HG03457 (cell line): ENCODE data around the gene CRYBA2.

ENCODE experiments used
- ATAC-seq: cut with Tn5 transposase; IDR thresholded peaks from one replicate; pipeline ENCODE4 v1.9.1; 2021; ENCODE audit warnings: moderate number of reproducible peaks; ENCODE audit not compliant: unreplicated experiment

The CRYBA2 gene

DNA sequence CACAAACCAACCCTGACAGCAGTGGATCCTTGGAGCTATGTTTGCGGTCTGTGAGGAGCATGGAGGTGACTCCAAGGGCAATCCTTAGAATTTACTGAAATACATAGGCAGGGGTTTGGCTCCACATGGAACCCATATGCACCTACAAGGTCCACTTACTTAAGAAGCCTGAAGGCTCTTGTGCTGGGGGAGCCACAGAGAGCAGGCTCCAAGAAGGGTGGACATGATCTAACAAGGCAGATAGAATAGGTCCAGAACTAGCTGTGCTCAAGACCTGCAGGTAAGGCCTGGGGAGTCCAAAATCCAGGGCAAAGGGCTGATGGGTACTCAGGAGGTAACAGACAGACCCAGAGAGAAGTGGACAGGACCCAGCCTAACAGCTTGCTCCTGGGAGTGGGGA lies 34.9 kb downstream of the CRYBA2 start:
- ATAC-seq: no peak

DNA sequence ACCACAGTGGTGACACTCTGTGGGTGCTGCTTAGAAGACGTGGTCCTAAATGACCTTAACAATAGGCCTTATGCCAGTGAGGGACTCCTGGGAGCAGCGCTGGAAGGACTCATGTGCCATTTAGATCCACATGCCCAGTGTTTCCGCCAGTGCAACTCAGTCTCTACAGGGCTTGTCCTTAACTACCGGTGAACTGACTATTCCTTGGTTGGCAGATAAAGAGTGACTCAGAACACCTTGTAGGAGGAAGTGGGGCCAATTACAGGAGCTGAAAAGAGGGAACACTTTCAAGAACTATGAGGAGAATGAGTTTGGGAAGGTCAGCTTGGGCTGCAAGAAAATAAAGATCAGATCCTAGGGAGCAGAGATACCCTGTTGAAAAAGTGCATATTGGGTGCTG lies 35.6 kb downstream of the CRYBA2 start:
- ATAC-seq: no peak

DNA sequence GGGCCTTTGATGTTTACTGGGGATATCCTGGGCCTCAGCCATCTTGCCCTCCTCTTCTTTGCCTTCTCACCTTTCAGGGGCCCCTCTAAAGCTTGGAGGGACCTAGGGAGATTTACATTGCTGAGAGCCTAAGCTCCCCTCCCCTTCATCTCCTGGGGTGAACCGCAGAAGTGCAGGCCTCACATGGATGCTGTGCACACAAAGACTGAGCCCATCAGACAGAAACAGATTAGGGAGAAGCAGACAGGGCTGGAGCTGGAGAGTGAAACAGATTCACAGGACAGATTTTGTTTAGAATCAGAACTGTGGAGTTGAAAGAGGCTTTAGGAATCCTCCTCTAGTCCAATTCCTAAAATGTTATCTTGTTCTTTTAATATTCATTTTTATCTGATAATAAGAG lies 37.2 kb downstream of the CRYBA2 start:
- no peak for ATAC-seq

DNA sequence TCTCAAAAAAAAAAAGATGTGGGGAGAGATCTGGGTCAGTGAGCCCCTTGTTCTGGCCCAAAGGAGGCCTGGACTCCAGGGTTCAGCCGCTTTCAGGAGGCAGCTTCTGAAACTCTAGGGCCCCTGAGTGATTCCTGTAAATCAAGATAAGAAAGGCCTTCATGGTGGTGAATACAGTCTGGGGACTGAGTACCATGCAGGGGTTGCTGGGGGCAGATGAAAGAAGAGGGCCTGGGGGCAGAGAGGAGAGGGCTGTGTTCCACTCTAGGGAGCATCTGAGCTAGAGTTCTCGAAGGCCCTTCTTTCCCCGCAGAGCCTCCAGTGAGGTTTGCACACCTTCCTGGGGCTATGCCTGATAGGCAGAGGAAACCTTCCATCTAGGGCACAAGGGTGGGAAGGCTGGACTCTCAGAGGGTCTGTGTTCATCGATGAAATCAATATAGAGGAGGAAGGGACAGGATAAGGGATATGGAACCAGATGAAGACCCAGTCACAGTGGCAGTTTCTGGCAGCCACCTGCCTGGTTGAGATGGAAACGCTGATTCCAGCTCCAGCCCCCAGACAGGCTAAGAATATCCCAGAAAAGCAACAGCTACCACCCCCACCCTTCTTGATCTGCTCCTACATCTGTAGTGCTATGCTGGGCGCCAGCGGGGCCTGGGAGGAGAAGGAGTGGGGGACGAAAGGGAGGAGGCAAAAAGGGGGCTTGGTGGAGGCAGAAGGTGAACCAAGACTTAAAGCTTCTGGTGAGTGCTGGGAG lies 38.5 kb downstream of the CRYBA2 start:
- ATAC-seq: no peak

DNA sequence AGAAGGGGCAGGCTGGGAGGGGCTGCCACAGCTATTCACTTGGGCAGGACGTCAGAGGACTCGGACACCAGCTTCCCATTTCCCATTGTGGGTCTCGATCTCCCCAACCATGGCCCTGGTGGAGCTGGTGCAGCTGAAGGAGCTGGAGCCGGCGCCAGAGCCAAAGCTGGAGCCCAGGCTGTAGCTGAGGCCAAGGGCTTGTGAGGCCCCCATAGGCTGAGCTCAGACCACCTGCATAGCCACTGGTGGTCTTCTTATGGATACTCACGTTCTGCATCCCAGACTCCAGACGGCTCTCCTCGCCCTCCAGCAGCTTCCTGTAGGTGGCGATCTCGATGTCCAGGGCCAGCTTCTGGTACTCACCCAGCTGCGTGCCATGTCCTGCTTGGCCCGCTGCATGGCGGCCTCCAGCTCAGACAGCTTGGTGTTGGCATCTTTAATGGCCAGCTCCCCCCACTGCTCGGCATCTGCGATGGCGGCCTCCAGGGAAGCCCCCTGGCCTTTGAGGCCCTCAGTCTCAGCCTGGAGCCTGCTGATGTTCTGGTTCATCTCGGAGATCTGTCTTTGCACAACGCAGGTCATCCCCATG lies 39.8 kb downstream of the CRYBA2 start:
- ATAC-seq: no peak

DNA sequence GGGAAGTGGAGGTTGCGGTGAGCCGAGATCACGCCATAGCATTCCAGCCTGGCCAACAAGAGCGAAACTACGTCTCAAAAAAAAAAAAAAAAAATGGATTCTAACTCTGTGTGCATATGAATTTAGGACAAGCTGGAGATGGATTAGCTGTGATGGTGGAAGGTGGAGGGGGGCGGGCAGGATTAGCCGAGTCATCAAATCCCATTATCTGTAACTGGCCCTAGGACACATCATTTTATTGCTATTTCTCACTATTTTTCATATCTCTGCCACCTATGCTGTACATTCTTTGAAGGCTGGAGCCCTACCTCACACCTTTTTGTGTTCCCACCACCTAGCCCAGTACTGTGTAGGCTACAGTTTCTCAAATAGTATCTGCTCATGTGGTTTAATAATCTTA lies 41.1 kb downstream of the CRYBA2 start:
- no peak for ATAC-seq

DNA sequence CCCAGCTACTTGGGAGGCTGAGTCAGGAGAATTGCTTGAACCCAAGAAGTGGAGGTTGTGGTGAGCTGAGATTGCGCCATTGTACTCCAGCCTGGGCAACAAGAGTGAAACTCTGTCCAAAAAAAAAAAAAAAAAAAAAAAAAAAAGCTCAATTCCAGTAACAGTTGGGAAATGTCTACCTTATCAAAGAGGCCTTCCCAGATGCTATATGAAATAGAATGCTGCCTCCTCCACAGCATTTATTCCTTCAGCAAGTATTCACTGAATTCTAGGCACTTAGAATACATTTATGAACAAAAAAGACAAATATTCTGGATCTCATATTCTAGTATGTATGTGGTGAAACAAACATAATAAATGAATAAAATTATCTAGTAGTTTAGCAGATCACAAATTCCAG lies 46.6 kb downstream of the CRYBA2 start:
- ATAC-seq: no peak

DNA sequence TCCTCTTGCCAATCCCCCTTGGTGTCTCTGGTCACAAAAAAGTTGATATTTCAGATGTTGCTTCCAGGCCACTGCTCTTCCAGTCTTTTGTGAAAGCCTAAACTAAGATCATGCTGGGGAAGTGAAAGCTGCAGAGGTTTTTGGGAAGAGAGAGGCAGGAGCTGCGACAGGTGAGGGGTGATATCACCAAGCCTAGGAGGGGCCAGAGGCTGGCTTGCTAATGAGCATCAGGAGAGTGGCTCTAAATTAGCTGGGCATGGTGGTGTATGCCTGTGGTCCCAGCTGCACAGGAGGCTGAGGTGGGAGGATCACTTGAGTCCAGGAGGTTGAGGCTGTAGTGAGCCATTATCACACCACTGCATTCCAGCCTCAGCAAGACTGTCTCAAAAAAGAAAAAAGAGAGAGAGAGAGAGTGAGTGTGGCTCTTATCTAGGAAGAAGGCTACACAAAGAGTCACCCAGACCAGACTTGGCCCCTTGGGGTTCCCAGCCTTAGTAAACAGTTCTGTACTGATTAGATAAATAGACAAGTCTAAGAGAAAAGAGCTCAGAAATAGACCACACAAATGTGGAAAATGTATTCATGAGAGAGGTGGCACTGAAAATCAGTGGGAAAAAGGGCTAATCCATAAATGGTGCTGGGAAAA lies 48.3 kb downstream of the CRYBA2 start:
- ATAC-seq: no peak
